Measurements from ENCODE around the gene PRDM2. TPM values are rescaled to one million over a fixed set of nuclear protein-coding genes. Genes with fewer than 3 reads are reported as not detected.

Gene PRDM2
- total RNA-seq, 1 experiment from 2014 or later = 36.0 TPM

GRCh38 chr1:13871886-13872285 lies 171.9 kb downstream of the PRDM2 start:
- Histone ChIP-seq H3K9ac (ENCODE audit: low read length) (no peak overlapping the region), H3K4me1 (ENCODE audit: low read length) (no peaks in the 10 kb centered on the region), H3K27ac (ENCODE audit: low read length) (no peak overlapping the region), H3K79me2 (ENCODE audit: low read length) (no peaks in the 10 kb centered on the region), H3K4me3 (ENCODE audit: low read length) (no peak overlapping the region), H3K4me2 (ENCODE audit: low read depth, low read length, poor library complexity, severe bottlenecking) (no peak overlapping the region), H3K27me3 (ENCODE audit: low read length) (no peaks in the 10 kb centered on the region), H3K9me3 (ENCODE audit: low read length) (no peaks in the 10 kb centered on the region), H3K9me2 (replicated peaks; ENCODE audit: insufficient read depth, low read length) (no peaks in the 10 kb centered on the region), H4K20me1 (ENCODE audit: insufficient read depth, low read depth, low read length) (no peaks in the 10 kb centered on the region), H2AFZ (ENCODE audit: low read length) (no peak overlapping the region), H3K36me3 (ENCODE audit: insufficient read depth, low read length) (no peaks in the 10 kb centered on the region)
- DNase-seq = no peak

DNA sequence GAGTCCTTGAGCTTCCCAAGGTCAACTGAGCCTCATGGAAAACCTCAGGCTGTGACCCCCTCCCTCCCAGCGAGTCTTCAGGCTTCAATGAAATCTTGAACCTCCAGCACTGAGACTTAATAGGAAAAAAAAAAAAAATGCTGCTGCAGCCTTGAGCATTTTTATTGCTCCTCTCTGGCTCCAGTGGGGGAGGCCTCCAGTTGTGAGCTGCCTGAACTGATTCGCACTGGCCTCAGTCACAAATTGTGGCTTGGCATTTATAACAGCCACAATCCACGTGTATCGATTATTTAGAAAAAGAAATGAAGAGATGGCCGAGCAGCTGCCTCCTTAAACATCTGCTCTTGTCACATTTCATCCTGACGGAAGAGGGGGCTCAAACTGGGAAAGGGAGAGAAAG lies 173.0 kb downstream of the PRDM2 start:
- Histone ChIP-seq H3K9me2 (replicated peaks; ENCODE audit: insufficient read depth, low read length) (no peaks in the 10 kb centered on the region), H3K9ac (ENCODE audit: low read length) (no peak overlapping the region), H3K79me2 (ENCODE audit: low read length) (no peaks in the 10 kb centered on the region), H3K36me3 (ENCODE audit: insufficient read depth, low read length) (no peaks in the 10 kb centered on the region), H3K4me2 (ENCODE audit: low read depth, low read length, poor library complexity, severe bottlenecking) (no peak overlapping the region), H2AFZ (ENCODE audit: low read length) (no peak overlapping the region), H3K27me3 (ENCODE audit: low read length) (no peaks in the 10 kb centered on the region), H3K27ac (ENCODE audit: low read length) (no peak overlapping the region), H3K4me1 (ENCODE audit: low read length) (no peaks in the 10 kb centered on the region), H3K9me3 (ENCODE audit: low read length) (no peaks in the 10 kb centered on the region), H3K4me3 (ENCODE audit: low read length) (no peak overlapping the region), H4K20me1 (ENCODE audit: insufficient read depth, low read depth, low read length) (no peaks in the 10 kb centered on the region)
- DNase-seq = no peak

Small RNAs within 50 kb of the gene (small RNA-seq; reads per million reads assigned to genes)
- not detected for gene RF00564

Other genes with a start within 250 kb of the PRDM2 start
- gene LRRC38, start 186.2 kb upstream of the PRDM2 start, total RNA-seq (2014; rRNA removed; shearing (Covaris generic); ENCODE audit: low replicate concordance) = not detected in 2 replicates
- not detected in 2 replicates for gene PDPN, start 116.4 kb upstream of the PRDM2 start, total RNA-seq (2014; rRNA removed; shearing (Covaris generic); ENCODE audit: low replicate concordance)

Measured in Karpas-422 (cell line).